ENCODE data around the gene CNTROB. TPM values are rescaled to one million over a fixed set of nuclear protein-coding genes. Genes with fewer than 3 reads are reported as not detected.
A peak's percentile ranks its signal among the peaks of the same experiment; 100 is the strongest.

Gene CNTROB
- total and polyA plus RNA-seq, 10 of the 15 experiments (the other 5 are each of a cell fraction or from before 2014, with no cell fraction given), result 2.0 to 36.2 (median 28.2) TPM

DNA sequence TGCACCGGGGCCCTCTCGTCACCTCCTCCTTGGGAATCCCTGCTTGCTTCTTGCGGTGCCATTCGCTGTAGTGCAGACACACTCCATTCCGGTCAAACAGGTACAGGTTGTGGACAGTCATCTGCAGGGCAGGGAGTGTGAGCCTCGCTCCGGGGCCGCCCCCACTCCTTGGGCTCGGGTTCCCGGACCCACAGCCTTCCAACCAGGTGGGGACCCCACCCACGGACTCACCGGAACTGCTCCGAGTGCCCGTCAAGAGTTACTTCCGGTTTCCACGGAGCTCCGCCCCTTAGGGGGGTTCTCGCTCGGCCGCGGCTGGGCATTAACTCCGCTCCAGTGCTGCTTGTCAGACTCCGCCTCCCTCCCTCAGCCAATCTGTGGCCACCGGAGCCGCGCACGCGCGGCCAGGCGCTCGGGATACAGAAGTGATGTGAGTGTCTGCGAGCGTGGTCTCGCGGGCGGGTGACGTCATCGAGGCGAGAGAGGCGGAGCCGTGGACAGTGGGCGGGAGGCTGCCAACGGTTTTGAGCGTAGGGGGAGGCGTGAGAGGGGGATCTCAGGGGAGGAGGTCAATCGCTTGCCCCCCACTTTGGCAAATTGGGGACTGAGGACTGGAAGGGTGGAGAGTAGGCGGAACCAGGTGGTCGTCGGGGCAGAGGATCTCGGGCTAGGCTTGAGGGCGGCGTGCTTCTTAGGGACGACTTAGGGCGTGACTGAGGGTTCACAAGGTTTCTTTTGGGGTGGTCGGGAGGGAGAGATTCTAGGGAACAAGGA, at the start of gene CNTROB, which contains the start of gene TRAPPC1 (continued):
- TF ChIP-seq, protein P1, sequence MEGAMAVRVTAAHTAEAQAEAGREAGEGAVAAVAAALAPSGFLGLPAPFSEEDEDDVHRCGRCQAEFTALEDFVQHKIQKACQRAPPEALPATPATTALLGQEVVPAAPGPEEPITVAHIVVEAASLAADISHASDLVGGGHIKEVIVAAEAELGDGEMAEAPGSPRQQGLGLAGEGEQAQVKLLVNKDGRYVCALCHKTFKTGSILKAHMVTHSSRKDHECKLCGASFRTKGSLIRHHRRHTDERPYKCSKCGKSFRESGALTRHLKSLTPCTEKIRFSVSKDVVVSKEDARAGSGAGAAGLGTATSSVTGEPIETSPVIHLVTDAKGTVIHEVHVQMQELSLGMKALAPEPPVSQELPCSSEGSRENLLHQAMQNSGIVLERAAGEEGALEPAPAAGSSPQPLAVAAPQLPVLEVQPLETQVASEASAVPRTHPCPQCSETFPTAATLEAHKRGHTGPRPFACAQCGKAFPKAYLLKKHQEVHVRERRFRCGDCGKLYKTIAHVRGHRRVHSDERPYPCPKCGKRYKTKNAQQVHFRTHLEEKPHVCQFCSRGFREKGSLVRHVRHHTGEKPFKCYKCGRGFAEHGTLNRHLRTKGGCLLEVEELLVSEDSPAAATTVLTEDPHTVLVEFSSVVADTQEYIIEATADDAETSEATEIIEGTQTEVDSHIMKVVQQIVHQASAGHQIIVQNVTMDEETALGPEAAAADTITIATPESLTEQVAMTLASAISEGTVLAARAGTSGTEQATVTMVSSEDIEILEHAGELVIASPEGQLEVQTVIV (IDR thresholded peaks at IDR 0.05; ENCODE audit: borderline replicate concordance, partially characterized antibody), result peak; percentile 42
- TF ChIP-seq, protein P2, sequence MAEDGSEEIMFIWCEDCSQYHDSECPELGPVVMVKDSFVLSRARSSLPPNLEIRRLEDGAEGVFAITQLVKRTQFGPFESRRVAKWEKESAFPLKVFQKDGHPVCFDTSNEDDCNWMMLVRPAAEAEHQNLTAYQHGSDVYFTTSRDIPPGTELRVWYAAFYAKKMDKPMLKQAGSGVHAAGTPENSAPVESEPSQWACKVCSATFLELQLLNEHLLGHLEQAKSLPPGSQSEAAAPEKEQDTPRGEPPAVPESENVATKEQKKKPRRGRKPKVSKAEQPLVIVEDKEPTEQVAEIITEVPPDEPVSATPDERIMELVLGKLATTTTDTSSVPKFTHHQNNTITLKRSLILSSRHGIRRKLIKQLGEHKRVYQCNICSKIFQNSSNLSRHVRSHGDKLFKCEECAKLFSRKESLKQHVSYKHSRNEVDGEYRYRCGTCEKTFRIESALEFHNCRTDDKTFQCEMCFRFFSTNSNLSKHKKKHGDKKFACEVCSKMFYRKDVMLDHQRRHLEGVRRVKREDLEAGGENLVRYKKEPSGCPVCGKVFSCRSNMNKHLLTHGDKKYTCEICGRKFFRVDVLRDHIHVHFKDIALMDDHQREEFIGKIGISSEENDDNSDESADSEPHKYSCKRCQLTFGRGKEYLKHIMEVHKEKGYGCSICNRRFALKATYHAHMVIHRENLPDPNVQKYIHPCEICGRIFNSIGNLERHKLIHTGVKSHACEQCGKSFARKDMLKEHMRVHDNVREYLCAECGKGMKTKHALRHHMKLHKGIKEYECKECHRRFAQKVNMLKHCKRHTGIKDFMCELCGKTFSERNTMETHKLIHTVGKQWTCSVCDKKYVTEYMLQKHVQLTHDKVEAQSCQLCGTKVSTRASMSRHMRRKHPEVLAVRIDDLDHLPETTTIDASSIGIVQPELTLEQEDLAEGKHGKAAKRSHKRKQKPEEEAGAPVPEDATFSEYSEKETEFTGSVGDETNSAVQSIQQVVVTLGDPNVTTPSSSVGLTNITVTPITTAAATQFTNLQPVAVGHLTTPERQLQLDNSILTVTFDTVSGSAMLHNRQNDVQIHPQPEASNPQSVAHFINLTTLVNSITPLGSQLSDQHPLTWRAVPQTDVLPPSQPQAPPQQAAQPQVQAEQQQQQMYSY (CRISPR knock-in tag; IDR thresholded peaks at IDR 0.05), result peak; percentile 87; the same call in 1 of the 2 replicates
- TF ChIP-seq CREM (IDR thresholded peaks at IDR 0.05; ENCODE audit: low read depth) (peak; percentile 93), ZBED1 (IDR thresholded peaks at IDR 0.05; ENCODE audit: borderline replicate concordance) (no peak), ASH2L (IDR thresholded peaks at IDR 0.05; ENCODE audit: borderline replicate concordance, low read depth) (no peak), TCF12 (IDR thresholded peaks at IDR 0.05; ENCODE audit: low read depth, low read length) (no peak), WRNIP1 (IDR thresholded peaks at IDR 0.05; ENCODE audit: borderline replicate concordance, low read depth, low read length) (no peak), TAF1 (IDR thresholded peaks at IDR 0.05; ENCODE audit: borderline replicate concordance, low read depth, low read length) (peak; percentile 22; the same call in 1 of the 2 replicates), RCOR1 (conservative IDR thresholded peaks at IDR 0.05; ENCODE audit: low read depth, low read length) (0 out of 2 replicates have a peak, but pooled peaks have one; percentile 46), ZSCAN29 (IDR thresholded peaks at IDR 0.05) (no peak), YBX1 (IDR thresholded peaks at IDR 0.05) (no peak), YY1 (IDR thresholded peaks at IDR 0.05; ENCODE audit: low read depth, low read length) (no peak), RAD51 (IDR thresholded peaks at IDR 0.05) (no peak), EZH2 (IDR thresholded peaks at IDR 0.05; ENCODE audit: borderline replicate concordance, control insufficient read depth, low read depth, low read length) (no peak), NR2C2 (IDR thresholded peaks at IDR 0.05; ENCODE audit: borderline replicate concordance, control insufficient read depth, insufficient read length, low read depth) (no peak)
- TF ChIP-seq, protein P3, sequence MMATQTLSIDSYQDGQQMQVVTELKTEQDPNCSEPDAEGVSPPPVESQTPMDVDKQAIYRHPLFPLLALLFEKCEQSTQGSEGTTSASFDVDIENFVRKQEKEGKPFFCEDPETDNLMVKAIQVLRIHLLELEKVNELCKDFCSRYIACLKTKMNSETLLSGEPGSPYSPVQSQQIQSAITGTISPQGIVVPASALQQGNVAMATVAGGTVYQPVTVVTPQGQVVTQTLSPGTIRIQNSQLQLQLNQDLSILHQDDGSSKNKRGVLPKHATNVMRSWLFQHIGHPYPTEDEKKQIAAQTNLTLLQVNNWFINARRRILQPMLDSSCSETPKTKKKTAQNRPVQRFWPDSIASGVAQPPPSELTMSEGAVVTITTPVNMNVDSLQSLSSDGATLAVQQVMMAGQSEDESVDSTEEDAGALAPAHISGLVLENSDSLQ (IDR thresholded peaks at IDR 0.05), result peak; percentile 97
- TF ChIP-seq, protein P4, sequence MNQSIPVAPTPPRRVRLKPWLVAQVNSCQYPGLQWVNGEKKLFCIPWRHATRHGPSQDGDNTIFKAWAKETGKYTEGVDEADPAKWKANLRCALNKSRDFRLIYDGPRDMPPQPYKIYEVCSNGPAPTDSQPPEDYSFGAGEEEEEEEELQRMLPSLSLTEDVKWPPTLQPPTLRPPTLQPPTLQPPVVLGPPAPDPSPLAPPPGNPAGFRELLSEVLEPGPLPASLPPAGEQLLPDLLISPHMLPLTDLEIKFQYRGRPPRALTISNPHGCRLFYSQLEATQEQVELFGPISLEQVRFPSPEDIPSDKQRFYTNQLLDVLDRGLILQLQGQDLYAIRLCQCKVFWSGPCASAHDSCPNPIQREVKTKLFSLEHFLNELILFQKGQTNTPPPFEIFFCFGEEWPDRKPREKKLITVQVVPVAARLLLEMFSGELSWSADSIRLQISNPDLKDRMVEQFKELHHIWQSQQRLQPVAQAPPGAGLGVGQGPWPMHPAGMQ (IDR thresholded peaks at IDR 0.05; ENCODE audit: borderline replicate concordance), result no peak
- TF ChIP-seq, protein P5, sequence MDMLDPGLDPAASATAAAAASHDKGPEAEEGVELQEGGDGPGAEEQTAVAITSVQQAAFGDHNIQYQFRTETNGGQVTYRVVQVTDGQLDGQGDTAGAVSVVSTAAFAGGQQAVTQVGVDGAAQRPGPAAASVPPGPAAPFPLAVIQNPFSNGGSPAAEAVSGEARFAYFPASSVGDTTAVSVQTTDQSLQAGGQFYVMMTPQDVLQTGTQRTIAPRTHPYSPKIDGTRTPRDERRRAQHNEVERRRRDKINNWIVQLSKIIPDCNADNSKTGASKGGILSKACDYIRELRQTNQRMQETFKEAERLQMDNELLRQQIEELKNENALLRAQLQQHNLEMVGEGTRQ (IDR thresholded peaks at IDR 0.05; ENCODE audit: borderline replicate concordance, low read depth, low read length), result no peak
- TF ChIP-seq, protein P6, sequence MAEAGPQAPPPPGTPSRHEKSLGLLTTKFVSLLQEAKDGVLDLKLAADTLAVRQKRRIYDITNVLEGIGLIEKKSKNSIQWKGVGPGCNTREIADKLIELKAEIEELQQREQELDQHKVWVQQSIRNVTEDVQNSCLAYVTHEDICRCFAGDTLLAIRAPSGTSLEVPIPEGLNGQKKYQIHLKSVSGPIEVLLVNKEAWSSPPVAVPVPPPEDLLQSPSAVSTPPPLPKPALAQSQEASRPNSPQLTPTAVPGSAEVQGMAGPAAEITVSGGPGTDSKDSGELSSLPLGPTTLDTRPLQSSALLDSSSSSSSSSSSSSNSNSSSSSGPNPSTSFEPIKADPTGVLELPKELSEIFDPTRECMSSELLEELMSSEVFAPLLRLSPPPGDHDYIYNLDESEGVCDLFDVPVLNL (IDR thresholded peaks at IDR 0.05; ENCODE audit: low read depth, low read length), result no peak
